ENCODE results near the gene BPIFB4.

The BPIFB4 gene

GRCh38 chr20:33062105-33062824 lies 17.2 kb upstream of the BPIFB4 start:
- DNase-seq (ENCODE audit: low spot score), result no peak

- no peak for DNase-seq (ENCODE audit: low spot score)
Measured at GRCh38 chr20:33062825-33063149, 16.7 kb upstream of the BPIFB4 start.

DNA sequence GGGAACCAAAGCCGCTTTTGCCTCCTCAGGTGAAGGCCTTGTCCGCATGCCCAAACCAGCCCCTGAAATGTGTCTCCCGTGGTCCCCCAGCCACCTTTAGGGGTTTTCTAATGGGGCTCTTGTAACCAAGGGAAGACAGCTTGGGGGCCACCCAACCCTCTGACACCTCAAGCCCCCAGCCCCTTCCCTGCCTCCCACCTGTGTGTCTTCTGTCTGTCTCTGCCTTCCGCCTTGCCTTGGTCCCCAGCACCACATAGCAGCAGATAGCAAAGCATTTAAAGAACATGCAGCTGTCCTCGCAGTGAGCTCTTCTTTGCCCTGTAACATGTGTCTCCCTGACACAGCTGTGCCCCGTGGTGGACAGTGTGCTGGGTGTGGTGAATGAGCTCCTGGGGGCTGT lies 16.2 kb upstream of the BPIFB4 start:
- DNase-seq (ENCODE audit: low spot score), result no peak

DNA sequence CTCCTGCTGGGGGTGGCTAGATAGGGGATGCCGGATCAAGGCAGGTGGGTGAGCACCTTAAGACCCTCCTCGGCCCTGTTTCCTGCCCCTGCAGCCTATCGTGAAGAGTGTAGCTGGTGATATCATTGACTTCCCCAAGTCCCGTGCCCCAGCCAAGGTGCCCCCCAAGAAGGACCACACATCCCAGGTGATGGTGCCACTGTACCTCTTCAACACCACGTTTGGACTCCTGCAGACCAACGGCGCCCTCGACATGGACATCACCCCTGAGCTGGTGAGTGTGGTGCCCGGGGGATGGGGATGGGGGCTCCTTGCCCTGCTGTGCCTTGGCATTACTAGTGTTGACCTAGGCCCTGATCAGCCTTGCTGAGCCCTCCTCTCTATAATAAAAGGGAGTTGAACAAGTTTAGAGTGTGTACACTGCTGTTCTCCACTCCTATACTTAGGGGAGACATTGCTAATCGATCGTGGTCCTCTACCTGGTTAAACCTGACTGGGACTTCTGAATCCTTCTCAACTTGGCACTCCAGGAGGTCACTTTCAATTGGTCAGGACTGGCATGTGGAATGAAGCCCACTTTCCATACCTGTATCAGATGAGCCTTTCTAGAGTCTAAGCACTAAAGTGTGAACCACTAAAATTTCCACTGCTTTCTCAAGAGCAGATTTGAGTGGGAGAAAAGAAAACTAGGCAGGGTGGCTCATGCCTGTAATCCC lies 14.7 kb upstream of the BPIFB4 start:
- DNase-seq (ENCODE audit: low spot score), result no peak

GRCh38 chr20:33065785-33066184 lies 13.7 kb upstream of the BPIFB4 start:
- DNase-seq (ENCODE audit: low spot score), result no peak

DNA sequence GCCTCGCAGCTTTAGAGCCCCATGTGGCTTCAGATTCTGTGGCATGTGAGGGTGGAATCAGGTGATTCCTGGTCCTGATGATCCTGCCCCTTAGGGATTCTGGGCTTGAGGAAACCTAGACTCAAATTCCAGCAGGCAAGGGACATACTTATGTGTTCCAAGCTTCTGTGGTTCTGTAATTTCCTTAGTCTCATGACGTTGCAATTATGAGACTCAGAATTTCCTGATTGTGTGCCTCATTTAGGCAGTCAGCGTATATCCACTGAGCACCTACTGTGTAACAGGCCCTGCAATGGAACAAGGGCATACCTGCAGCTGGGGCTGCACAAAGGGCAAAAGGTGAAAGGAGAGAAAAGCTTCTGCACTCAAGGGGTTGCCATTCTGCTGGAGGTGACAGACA lies 11.6 kb upstream of the BPIFB4 start:
- DNase-seq (ENCODE audit: low spot score), result no peak

DNA sequence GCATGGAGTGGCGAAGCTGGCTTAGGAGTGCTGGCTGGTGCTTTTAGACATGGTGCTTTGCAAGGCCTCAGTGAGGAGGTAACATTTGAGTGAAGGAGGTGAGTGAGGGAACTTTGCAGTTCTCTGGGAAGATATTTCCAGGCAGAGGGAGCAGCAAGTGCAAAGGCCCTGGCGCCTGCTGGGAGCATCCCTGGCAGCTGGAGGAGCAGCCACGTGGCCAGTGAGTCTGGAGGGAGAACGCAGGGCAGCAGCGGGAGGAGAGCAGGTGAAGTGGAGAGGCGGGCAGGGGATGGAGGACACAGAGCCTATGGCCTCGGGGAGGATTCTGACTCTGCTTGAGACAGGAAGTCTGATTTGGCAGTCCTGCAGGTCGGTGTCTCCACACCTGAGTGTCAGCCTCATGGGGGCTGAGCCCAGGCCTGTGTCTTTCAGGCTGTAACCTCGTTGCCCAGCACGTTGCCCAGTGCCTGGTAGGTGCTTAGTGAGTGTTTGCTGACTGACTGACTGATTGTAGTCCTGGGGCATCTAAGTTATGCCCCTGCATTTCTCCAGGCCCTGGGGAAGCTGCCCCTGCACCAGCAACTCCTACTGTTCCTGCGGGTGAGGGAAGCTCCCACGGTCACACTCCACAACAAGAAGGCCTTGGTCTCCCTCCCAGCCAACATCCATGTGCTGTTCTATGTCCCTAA lies 11.0 kb upstream of the BPIFB4 start:
- no peak for DNase-seq (ENCODE audit: low spot score)

DNA sequence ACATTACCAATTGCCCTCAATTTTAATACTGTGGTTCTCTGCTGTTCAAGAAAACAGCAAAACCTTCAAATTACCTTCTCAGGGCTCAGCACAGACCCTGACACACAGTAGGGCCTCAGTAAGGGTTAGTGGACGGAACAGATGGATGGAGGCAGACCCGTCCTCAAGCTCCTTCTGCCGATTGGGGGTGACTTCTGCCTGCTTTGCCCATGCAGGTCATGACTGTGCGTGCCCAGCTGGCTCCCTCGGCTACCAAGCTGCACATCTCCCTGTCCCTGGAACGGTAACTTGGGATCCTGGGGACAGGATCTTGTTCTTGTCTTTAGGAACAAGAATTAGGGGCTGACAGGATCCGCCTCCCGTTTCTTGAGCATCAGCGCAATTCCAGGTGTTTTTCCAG lies 9.8 kb upstream of the BPIFB4 start:
- no peak for DNase-seq (ENCODE audit: low spot score)

DNA sequence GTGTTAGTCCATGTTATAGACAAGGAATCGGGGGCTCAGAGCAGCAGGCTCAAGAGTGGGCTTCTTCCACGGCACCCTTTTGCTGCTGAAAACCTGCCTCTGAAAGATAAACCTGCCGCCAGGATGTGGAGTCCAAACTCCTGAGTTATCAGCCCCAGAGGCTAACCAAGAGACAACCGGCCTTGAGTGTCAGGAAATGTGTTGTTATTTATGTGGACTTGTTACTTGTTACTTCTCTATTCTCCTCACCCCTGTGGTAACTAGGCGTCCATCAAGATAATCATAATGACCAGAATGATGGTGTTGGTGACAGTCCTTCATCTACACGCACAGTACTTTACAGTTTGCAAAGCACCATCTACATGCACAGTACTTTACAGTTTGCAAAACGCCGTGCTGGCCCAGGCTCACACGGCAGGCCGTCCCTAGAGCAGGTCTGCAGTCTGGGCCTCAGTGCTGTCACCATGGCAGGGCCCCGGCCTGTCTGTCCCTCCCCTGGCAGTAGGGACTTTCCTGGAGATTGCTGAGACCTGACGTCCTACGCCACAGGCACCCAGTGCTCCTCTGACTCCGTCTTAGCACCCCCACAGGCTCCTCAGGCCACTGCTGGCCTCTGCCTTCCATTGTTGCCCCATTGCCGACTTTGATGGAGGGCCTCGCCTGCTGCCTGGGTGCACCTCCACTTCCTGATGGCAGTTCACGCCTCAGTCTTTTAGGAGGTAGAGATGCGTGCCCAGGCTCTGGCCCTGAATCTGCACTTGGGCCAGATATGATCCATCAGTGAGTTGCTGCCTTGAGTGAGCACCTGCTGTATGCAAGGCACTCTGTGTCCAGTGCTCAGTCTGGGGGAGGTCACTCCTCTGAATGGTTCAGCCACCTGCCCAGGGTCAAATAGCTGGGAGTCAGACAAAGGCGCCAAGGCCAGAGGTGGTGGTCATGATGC lies 9.1 kb upstream of the BPIFB4 start:
- DNase-seq (ENCODE audit: low spot score), result no peak

DNA sequence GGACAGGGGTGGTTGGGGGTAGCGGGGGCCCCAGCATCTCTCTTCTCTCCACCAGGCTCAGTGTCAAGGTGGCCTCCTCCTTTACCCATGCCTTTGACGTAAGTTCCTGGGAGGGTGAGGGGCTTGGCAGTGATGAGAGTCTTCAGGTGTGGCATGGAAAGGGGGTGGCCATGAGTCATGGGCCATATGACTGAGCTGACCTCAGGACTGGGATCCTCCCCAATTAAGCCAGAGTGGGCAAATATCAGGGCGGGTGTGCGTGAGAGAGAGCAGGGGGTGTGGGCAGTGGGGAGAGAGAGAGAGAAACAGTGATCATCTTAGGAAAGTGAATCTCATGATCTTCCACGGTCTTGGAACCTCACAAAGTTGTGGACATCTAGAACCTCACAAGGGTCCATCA lies 8.2 kb upstream of the BPIFB4 start:
- no peak for DNase-seq (ENCODE audit: low spot score)

- no peak for DNase-seq (ENCODE audit: low spot score)
Measured at GRCh38 chr20:33072362-33072761, 7.1 kb upstream of the BPIFB4 start.

- DNase-seq (ENCODE audit: low spot score), result no peak
Measured at GRCh38 chr20:33072813-33073212, 6.6 kb upstream of the BPIFB4 start.

GRCh38 chr20:33074675-33075074 lies 4.8 kb upstream of the BPIFB4 start:
- DNase-seq (ENCODE audit: low spot score), result no peak

DNA sequence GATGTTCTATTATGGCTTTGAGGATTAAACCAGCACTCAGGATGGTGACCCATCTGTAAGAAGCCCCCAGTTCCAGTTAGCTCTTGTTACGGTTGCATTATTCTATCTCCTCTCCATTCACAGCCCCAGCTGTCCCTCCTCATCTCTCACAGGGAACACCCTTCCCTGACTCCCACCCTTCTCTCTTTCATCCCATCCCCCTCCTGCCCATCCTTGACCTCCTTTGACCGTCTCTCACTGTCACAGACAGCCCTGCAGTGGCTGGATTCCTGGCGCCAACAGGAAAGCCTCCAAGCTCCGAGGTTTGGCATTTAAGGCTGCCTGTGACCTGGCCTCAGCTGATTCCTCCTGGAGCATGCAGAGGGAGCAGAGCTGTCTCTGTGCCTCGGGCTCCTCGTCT lies 4.2 kb upstream of the BPIFB4 start:
- no peak for DNase-seq (ENCODE audit: low spot score)

- no peak for DNase-seq (ENCODE audit: low spot score)
Measured at GRCh38 chr20:33076662-33077372, 2.6 kb upstream of the BPIFB4 start.

DNA sequence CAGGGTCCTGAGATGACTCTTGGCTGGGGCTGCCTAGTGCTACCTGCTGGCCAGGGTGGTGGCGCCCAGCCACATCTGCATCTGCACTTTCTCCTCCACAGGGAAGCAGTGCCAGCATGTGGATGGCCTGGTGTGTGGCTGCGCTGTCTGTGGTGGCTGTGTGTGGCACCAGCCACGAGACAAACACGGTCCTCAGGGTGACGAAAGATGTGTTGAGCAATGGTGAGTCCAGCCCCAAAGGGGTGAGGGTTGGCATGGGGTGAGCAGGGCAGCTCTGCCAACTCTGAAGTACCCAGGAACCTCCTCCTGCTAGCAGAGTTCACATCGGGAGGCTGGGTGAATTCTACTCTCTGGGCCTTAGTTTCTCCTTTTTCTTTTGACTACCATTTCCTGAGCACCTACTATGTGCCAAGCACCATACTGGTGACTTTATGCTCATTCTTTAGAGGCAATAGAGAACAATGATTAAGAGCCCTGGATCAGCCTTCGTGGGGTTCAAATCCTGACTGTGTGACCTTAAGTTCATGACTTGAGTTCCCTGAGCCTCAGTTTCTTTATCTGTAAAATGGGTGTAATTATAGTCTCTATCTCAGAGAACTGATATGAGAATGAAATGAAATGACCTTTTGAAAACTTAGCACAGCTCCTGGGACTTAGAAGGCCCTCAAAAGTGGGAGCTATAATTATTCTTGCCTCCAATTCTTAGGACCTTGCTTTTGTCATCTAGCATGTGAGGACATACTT lies 2.1 kb downstream of the BPIFB4 start:
- no peak for DNase-seq (ENCODE audit: low spot score)

DNA sequence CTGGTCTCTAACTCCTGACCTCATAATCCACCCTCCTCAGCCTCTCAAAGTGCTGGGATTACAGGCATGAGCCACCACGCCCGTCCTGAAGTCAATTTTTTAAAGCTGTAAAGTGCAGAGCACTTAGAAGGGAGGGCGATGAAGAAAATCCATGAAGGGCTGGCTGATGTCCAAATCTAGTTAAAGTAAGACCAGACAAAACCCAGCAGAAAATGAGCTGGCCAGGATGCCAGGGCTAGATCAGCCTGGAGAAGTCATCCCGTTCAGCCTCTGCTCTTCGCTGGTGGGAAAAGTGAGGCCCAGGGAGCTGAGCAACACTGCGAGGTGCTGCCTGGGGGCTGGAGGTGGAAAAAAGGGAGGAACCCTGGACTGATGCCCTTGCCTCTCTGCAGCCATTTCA lies 3.1 kb downstream of the BPIFB4 start:
- DNase-seq (ENCODE audit: low spot score), result no peak

DNA sequence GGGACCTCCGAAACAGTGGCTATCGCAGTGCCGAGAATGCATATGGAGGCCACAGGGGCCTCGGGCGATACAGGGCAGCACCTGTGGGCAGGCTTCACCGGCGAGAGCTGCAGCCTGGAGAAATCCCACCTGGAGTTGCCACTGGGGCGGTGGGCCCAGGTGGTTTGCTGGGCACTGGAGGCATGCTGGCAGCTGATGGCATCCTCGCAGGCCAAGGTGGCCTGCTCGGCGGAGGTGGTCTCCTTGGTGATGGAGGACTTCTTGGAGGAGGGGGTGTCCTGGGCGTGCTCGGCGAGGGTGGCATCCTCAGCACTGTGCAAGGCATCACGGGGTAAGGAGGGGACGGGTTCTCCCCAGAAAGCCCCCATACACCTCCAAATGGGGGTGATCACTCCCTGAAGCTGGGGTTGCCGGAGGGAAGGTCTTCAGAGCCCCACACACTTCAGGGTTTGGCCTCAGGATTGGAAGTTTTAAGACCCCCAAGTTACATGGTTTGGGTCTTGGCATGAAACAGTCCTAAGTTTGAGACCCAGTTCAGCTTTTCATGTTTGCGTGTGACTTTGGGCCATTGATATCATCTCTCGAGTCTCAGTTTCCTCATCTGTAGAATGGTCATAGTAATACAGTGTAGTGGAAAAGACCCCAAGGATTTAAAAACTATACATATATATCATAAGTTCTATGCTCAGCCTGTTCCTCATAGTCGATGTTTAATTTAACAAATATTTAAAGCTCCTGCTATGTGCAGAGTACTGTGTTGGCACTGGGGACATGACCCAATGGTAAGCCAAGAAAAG lies 4.3 kb downstream of the BPIFB4 start:
- DNase-seq (ENCODE audit: low spot score), result no peak

DNA sequence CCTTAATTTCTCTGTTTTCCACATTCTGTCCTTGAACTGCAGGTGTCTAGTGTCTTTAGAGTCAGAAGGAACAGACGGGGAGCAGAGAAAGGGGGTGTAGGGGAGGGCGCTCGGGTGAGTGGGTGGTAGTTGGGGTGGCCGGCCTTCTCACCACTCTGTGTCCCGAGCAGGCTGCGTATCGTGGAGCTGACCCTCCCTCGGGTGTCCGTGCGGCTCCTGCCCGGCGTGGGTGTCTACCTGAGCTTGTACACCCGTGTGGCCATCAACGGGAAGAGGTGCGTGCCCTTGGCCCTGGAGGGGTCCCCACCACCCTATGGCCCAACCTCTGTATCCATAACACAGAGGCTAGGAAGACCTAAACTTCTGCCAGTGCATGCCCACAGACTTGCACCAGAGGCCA lies 5.3 kb downstream of the BPIFB4 start:
- no peak for DNase-seq (ENCODE audit: low spot score)

DNA sequence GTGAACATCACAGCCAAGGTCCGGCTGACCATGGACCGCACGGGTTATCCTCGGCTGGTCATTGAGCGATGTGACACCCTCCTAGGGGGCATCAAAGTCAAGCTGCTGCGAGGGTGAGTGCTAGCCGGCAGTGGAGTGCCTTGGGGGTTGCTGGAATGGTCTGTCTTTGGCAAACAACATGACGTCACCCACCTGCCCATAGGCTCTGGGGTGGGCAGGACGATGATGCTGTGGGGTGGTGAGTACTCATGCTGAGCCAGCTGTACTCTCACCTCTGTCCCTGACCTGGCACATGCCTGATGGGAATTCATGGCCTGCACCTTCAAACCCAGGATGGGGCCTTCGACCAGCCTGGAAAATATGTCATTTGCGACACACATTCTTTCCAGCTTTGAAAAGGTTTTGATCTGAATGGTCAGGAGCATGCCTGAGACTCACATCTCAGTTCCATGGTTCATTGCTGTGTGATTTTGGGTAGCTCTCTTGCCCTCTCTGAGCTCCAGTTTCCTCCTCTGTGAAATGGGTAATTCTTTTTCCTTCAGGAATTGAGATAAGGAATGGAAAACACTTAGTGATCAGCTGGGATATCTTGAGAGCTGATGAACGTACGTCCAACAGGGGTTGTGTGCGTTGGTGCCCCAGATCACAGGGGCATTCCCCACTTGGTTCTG lies 6.7 kb downstream of the BPIFB4 start:
- no peak for DNase-seq (ENCODE audit: low spot score)

All from hematopoietic multipotent progenitor cell treated with erythropoietin and hydrocortisone succinate and interleukin-3 and kit ligand, for 15 days (in vitro differentiated cells).